ENCODE measurements around the gene CFAP141.
"Not testable (repeated sequence)": the region's sequence is repeated elsewhere in the genome, so short reads cannot be mapped to it uniquely, and the experiment has no call there.

CFAP141 gene

DNA sequence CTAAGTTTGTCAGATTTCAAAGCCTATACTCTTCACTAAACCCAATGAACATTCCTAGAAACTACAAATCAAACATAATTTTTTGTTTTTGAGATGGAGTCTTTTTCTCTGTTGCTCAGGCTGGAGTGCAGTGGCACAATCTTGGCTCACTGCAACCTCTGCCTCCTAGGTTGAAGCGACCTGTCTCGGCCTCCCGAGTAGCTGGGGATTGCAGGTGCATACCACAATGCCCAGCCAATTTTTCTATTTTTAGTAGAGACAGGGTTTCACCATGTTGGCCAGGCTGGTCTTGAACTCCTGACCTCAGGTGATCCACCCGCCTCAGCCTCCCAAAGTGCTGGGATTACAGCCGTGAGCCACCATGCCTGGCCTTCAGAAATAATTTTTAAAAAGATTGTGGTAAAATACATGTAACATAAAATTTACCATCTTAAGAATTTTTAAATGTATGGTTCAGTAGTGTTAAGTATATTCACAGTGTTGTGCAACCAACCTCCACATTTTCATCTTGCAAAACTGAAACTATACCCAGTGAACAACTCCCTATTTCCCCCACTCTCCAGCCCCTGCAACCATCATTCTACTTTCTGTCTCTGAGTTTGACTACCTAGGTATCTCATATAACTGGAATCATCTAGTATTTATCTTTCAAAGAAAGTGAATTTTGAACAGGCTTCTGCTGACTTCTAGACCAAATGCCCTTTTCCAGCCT is 2.7 kb upstream of the CFAP141 start:
- no peak for FAIRE-seq
- DNase-seq (ENCODE audit: low spot score) = no peak

DNA sequence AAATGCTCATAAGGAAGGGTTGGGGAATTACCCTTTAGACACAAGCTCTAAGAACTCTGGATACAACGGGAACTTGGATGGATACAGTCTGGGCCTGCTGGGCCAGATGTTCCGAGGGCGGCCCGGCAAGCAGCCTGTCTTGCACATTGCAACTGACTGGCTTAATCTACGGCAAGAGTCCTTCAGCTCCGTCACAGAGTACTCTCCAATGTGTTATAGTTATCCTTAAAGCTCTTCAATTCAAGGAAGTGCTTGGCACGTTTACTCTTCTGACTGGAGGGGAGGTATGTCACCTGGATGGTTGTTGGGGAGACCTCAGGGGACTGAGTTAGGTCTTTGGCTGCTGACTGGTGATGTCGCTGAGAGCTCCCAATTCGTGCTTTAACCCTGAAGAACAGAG is 1.1 kb upstream of the CFAP141 start:
- no peak for FAIRE-seq
- DNase-seq (ENCODE audit: low spot score) = no peak

DNA sequence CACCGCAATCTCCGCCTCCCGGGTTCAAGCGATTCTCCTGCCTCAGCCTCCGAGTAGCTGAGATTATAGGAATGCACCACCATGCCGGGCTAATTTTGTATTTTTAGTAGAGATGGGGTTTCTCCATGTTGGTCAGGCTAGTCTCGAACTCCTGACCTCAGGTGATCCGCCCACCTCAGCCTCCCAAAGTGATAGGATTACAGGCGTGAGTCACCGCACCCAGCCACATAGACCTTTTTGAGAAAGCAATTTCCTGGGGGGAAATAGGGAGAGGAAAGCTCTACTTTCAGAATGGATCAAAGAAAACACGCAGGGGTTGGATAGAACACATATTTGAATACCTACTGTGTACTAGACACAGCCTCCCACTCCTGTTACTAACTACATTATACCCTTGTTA is 355 bp downstream of the CFAP141 start:
- DNase-seq (ENCODE audit: low spot score); FAIRE-seq: not testable (repeated sequence)

DNA sequence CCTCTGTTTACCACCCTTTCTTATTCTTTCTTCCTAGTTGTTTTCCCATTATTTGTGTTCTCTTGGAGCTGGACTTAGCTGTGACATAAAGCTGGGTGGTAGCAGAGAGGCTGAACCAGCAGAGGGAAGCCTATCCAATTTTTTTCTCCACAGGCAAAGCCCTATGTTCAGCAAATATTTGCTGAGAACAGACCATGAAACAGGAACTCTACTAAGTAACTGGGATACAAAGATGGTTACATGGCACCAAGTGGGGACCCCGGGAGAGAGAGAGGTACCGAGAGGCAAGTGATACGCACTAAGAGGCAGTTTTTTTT is 6.6 kb downstream of the CFAP141 start:
- FAIRE-seq (no peak), DNase-seq (ENCODE audit: low spot score) (no peak)

DNA sequence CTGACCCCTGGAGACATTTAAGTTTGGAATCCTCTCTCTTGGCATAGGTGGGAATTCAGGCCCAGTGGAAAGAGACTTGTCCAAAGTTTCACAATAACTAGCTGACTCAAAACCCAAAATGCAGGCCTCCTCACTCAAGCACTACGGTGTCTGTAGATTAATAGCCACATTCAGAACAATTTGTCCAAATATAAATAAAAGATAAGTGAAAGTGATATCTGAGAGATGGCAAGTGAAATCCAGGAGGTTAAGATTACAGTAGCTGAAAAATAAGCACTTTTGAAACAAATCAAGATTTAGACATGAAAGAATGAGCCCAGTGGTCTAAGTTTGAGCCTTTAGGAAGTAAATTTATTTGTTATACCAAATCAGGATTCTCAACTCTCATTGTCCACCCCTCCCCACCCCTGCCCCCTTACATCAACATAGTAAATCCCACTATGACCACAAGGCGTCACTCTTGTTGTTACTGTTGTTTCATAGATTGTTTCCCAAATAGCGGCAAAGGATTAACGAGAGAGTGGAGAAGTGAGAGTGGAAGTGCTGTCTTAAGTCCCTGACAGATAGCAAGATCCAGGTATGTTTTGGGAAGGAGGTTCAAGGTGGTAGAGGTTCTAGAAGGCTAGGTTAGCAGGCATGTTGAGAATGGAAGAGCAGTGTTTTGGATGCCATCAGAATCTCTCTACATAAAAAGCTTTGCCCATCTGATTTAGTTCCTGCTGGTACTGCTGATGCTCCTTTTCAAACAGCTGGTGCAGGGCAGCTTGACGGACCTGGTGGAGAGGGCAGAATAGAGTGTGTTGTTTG is 7.2 kb downstream of the CFAP141 start:
- FAIRE-seq (no peak), DNase-seq (ENCODE audit: low spot score) (peak; percentile 46)

DNA sequence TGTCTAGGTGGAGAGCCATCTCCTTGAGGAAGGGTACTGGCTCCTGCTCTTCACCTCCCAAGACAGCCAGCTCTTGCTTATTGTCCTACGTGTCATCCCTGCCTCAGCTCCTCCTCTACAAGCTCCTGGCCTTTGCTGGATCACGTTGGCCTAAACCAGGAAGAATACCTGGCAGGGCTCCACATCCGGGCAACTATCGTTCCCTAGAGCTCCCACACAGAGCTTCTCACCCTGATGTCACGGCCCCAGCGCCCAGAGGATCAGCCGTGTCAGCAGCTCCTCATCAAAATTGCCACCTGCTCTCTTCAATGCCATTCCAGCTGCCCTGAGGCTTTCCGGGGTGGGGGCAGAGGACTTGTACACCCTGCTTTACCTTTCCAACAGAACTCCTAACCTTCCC is 12.3 kb downstream of the CFAP141 start:
- FAIRE-seq (no peak), DNase-seq (ENCODE audit: low spot score) (peak; percentile 11)

DNA sequence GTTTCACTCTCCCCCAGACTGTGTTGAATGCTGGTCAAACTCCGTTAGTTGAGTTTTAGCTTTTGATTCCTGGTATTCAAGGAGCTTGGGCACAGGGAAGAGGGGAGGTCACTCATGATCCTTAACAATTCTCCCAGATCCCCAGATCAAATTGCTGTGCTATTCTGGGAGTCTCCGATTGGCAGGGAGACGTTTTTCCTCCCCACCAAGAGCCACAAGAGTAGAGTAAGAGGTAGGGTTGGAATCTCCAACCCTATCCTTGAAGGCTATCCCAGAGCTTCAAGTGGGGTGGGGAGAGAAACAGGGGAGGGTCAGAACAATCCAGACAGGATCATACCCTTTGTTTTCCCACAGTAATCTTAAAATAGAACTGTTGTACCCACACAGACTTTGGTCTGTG is 13.7 kb downstream of the CFAP141 start:
- DNase-seq (ENCODE audit: low spot score) (no peak), FAIRE-seq (no peak)

DNA sequence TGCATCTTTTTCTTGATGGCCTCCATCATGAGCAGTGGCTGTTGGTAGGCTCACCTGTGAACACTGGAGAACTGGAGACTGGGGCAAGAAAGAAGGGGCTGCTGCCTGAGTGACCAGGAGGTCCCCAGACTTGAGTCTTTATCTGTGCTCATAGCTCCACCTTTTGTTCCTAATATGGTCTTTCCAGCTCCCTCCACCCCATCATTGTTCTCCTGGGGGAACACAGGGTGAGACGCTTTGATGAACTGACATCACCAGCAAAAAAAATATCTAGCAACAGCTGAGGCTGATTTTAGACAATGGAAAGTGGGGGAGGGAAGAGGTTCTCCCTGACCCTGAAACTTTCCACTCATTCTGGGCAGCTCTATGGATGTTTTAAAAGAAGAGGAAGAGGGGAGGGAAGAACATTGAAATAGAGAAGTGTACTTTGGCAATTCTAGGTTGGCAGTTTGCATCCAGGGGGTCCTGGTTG is 14.1 kb downstream of the CFAP141 start, which contains the start of gene TPM3:
Gene TPM3 (minus strand): TSS at position 111 of the 472 bp plus-strand sequence. CDS start 82 bp downstream, at position 29.
- DNase-seq (ENCODE audit: low spot score) (no peak), FAIRE-seq (no peak)

DNA sequence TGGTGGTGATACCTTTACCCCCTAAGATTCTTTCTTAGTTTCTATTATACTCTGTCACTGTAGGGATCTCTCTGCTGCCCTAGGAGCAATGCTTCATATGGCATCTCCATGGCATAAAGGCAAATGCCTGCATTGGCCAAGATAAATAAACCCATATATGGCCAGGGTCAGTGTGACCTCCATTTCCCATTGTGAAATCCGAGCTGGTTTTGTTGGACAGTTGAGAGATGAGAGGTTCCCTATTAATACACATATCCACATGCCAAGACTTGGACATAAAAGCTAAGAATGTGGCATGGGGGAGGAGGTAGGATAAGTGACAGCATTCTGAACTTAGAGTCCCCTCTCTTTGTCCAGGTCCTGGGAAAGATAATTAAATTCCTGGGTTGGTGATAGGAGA is 15.6 kb downstream of the CFAP141 start:
- no peak for DNase-seq (ENCODE audit: low spot score)
- no peak for FAIRE-seq

DNA sequence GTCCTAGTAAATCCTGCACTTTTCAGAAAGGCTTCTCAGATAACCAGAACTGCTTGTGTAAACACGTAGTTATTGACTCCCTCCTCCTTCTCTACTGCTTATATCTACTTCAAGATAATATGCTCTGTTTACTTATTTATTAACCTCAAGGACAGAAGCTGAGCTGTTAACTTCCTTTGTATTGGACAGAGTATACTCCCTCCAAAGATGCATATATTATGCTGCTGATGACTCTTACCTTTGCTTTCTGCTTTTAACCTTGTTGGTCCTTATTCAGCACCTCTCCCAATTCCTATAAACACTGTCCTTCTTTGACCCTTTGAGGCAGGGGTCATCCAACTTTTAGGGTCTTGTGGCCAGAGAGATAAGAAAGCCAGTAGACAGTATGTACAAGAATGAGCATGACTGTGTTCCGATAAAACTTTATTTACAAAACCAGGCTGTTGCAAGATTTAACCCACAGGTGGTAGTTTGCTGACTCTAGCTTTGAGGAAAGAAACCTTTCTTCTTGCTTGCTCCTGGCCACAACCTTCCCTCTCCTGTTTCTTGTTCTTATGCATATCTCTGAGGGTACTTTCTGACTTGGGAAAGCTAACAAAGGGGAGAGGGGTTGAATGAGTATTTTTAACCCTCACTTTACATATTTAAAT is 19.2 kb downstream of the CFAP141 start:
- no peak for DNase-seq (ENCODE audit: low spot score)
- no peak for FAIRE-seq

DNA sequence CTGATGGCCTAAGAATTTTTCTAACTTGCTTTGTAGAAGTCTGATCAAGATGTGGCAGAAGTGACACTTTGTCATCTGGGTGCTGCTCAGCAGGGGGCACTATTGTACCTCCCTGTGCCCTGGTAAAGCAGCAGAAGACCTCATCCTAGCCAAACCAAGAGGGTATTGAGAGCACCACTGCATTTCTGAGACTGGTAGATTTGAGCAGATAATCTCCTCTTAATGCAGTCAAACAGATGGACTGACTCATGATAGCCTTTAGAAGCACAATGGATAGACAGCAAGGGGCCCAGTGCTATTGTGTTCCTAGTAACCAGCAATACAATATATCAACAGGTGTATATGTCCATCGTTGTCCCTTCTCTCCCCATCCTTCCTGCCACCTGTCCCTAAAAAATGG is 20.0 kb downstream of the CFAP141 start:
- DNase-seq (ENCODE audit: low spot score) = no peak
- no peak for FAIRE-seq

DNA sequence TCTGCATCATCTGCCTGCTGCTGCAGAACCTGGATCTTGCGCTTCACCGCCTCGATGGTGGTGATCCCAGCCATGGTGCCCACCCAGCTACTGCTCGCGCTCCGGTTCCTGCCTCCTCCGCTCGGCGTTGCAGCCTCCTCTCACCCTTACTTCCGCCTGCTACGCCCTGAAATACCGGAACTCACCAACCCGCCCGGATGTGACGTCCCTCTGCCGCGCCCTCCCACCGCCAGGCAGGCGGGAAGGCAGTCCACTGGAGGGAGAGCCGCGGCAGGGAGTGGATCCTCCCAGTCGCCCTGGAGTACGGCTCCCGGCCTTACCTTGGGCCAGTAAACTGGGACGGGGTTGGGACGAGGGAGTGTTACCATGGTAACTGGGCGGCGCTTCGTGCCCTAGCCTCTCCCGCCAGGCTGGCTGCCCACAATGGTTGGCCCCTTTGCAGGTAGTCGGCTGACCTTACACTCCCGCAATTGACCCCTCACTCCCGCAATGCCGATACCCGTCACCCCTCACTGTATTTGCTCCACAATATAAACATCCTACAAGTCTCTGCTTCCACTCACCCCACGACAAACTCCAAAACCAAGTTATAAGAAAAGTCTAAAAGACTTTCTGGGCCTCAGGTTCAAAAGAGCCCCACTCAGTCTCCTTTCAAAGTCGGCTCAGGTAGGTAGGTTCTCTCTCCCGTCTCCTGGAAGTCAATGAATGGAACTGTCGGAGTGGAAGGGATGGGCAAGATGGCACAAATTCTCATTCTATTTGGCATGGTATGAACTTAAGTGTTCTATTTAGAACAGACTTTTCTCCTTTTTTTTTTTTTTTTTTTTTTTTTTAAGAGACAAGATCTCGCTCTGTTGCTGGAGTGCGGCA is 22.9 kb downstream of the CFAP141 start:
- DNase-seq (ENCODE audit: low spot score) (peak; percentile 99), FAIRE-seq (peak; percentile 67)

DNA sequence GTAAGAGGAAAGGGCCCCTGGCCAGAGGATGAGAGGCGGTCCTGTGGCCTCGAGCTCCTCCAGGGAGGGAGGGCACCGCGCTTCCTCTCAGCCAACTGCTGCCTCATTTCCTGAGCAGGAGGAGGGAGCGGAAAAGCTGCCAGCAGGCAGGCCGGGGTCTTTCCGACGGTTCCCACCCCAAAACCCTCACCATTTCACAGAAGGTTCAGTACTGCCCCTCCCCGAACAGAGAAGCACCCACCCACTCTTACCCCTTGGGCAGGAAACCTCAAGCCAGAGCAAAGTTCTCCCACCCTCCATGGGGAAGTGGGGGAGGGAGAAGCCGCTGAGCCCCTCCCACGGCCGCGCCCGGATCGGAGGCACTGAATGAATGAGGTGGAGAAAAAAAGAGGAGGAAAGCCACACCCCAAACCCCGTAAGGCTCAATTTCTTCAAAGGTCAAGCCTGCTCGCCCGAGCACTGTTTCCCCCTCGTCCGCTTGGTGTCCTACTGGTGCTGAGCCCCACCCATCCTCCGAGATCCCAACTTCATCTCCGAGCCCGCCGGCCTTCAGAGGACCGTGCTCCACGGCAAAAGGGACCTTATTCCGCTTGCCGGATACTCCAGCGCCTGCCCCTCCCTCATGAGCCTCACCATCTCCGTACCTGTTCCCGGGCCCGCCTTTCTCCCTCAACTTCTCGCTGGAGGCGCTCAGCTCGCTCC is 23.6 kb downstream of the CFAP141 start:
- DNase-seq (ENCODE audit: low spot score) = peak; percentile 57
- no peak for FAIRE-seq

DNA sequence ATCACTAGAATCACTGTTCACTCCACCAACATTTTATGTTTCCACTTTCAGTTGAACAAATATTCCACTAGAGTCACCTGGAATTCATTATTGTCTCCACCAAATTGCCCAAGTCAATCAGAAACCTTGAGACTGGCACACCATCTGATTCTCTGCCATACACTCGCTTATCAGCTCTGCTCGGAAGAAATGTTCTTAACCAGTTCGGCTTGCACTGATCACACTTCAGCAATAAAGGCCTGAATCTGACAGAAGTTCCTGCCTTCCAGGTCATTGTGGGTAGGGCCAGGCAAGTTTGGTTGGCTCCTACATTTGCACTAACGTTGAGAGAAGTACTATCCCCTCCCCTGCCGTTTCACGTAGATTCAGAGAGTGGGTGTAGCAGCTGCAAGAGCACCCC is 24.2 kb downstream of the CFAP141 start:
- DNase-seq (ENCODE audit: low spot score) (peak; percentile 13), FAIRE-seq (no peak)

DNA sequence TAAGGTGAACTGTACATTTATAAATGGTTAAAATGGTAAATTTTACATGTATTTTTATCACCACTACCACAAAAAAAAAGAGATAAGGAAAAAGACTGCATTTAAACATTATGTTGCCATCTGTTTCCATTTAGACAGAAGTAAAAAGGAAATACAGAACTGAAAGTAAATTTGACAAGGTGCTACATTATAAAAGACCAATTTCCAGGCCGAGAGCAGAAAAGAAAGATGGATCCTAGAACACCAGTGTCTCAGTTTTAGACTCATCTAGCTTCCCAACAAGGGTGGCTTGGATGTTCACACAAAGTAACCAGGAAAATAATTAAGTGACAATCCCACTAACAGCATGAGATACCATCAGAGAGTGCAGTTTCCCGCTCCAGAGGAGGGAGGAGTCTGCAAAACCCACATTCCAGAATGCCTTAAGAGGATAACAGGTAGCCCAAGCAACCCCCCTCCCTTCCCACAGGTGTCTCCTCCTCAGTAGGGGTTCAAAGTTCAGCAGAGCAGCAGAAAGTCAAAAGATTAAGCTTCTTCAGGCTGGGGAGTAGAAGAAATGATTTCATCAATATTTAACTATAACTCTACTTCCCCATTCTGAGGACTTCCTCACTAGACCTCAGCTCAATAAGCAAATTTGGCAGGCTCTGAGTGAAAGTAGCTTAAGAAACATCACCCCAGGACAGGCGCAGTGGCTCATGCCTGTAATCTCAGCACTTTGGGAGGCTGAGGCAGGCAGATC is 26.0 kb downstream of the CFAP141 start:
- FAIRE-seq (no peak), DNase-seq (ENCODE audit: low spot score) (no peak)

DNA sequence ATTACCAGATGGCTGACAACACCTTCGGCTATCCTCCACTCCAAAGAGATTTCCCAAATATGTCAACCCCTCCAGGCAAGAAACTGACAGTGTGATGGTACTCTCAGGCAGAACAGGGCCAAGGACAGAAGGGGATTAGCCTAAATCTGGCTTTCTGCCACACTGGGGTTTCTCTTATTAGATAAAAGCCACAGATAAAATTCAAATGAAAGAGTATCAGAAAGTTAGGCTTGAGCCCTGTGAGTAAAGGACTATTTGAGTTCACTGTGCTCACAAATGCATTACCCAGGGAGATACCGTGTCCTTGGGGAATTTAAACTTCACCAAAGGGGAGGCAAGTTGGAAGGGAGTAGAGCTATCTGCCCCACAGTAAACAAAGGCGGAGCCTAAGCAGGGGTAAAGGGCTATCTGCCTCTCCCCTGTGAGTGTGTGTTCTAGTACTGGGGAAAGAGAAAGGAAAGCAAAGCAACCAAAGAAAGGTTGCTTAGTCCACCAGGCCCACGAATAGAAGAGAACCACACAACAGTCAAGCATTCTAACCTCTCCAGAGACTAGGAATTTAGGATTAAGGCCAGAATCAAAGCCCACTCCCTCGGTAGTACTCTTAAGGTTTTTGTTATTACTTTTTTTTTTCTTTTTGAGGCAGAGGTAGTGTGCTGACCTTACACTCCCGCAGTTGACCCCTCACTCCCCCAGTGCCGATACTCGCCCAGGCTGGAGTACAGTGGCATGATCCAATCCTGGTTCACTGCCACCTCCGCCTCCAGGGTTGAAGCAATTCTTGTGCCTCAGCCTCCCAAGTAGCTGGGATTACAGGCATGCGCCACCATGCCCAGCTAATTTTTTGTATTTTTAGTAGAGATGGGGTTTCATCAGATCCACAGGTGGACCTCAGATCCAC is 27.0 kb downstream of the CFAP141 start:
- DNase-seq (ENCODE audit: low spot score) (no peak), FAIRE-seq (no peak)

DNA sequence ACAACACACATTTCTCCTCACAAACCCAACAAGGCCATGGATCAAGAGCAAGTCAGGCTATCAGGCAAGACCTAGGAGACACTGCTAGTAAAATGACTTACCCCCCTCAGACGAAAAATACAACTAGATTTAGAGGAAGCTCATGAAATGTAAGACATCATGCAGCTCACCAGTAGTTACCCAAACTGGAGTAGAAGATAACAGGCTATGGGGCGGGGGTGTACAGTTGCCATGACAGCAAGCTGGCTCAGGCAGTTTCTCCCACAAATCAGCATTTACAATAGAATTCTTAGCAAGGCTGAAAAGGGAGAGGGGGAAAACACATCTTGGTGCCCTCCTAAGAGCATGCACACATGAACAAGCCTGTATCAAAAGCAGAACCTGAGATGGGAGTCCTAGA is 28.1 kb downstream of the CFAP141 start:
- no peak for DNase-seq (ENCODE audit: low spot score)
- FAIRE-seq = no peak

DNA sequence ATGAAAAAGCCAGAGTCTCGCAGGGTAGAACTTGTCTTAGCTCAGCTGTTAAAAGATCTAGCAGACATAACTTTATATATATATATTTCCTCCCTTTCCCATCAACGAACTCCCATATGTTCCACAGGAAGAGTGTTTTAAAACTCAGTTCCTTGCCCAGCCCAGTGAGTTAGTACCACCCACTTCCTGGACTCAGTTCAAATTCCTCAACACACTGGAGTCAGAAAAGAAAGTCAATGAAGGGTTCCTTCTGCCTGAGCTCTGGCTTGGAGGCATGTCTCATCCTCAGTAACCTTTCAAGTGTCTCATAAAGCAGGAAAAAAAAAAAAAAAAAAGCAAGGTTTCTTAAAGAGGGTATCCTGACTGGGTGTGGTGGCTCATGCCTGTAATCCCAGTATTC is 29.8 kb downstream of the CFAP141 start:
- no peak for DNase-seq (ENCODE audit: low spot score)
- no peak for FAIRE-seq

DNA sequence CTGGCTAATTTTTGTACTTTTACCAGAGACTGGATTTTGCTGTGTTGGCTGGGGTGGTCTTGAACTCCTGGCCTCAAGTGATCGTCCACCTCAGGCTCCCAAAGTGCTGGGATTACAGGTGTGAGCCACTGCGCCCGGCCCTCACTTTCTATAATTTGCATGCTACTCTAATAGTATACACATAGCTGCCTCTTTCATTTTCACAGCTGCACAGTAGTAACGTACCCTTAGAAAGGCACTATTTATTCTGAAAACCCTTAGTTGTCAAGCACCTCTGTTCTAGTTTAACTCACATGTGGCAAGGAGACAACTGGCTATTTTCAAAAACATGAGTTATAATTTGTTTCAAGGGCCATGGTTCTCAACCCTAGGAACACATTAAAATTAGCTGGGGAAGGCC is 31.5 kb downstream of the CFAP141 start:
- DNase-seq (ENCODE audit: low spot score) (no peak), FAIRE-seq (no peak)
